Measurements from ENCODE around the gene PHC2. TPM values are rescaled to one million over a fixed set of nuclear protein-coding genes. Genes with fewer than 3 reads are reported as not detected.

The PHC2 gene
- total and polyA plus RNA-seq, 9 of the 15 experiments (the other 6 are each of a cell fraction or from before 2014, with no cell fraction given): 3.1 to 67.6 (median 34.6) TPM

DNA sequence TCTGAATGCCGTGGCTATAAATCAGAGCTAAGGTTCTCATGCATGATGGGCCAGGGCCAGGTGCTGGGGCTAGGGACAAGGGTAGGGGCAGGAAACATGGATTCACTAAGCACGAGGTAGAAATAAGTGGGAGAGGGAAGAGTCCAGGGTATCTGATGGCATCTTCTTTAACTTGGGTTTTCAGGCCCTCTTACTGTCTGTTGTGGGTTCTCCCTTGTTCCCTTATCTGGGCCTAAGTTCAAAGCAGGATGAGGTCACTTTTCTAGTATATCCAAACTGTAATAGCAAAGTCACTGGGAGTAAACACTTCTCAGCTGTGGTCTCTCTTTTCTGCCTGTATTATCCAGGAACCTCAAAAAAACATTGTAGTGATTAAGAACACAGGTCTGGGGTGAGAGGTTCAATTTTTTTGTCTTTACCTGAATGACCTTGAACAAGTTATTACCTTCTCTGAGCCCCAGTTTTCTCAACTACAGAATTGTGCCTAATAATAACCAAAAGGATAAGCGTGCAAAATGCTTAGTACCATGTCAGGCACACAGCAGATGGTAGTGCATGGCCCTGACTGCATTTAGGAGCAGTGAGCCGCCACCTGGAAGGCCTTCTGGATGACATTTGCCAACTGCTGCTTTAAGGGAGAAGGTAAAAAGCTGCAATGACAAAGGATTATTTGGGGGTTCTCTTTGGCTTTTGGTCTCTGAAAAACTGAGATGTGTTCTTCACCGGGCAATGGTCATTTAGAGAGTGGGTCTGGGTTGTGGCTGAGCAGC, 56.4 kb downstream of the PHC2 start:
- in situ Hi-C loops (cut with MboI): no loop called here
- H3K4me2 ChIP-seq (ENCODE audit: insufficient read depth, low read length): no peak overlapping the region
- CTCF ChIA-PET (ENCODE audit: low intra/inter-chr PET ratio): interaction anchor here (0.7 to 1.2 kb wide), 2 partner anchors 81 to 234 kb away, joined by 3 read pairs; no protein-coding TSS in a partner anchor
- TF ChIP-seq, protein P1, sequence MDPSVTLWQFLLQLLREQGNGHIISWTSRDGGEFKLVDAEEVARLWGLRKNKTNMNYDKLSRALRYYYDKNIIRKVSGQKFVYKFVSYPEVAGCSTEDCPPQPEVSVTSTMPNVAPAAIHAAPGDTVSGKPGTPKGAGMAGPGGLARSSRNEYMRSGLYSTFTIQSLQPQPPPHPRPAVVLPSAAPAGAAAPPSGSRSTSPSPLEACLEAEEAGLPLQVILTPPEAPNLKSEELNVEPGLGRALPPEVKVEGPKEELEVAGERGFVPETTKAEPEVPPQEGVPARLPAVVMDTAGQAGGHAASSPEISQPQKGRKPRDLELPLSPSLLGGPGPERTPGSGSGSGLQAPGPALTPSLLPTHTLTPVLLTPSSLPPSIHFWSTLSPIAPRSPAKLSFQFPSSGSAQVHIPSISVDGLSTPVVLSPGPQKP (CRISPR knock-in tag; IDR thresholded peaks at IDR 0.05): no peak
- TF ChIP-seq, protein P2, sequence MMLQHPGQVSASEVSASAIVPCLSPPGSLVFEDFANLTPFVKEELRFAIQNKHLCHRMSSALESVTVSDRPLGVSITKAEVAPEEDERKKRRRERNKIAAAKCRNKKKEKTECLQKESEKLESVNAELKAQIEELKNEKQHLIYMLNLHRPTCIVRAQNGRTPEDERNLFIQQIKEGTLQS (IDR thresholded peaks at IDR 0.05): peak; percentile 90
- TF ChIP-seq, protein P2 (CRISPR knock-in tag; conservative IDR thresholded peaks at IDR 0.05): peak; percentile 71
- peak; percentile 76 for TF ChIP-seq MEF2A (IDR thresholded peaks at IDR 0.05; ENCODE audit: control insufficient read depth, low read depth, low read length)
- TF ChIP-seq RCOR1 (IDR thresholded peaks at IDR 0.05; ENCODE audit: borderline replicate concordance in 1 of 2, low read depth in 2 of 2, low read length in 2 of 2): peak in 1 of 2 experiments; percentile 64; a peak in 1 of 4 replicates
- TF ChIP-seq RAD21 (CRISPR knock-in tag; conservative IDR thresholded peaks at IDR 0.05 in 1 of 2, IDR thresholded peaks at IDR 0.05 in 1 of 2): peak; percentile 9 to 26; a peak in 2 of 4 replicates
- no peak for TF ChIP-seq TAF15 (IDR thresholded peaks at IDR 0.05; ENCODE audit: low read depth, low read length)
- TF ChIP-seq ZNF282 (CRISPR knock-in tag; IDR thresholded peaks at IDR 0.05): no peak
- no peak for TF ChIP-seq ILK (tag; IDR thresholded peaks at IDR 0.05; ENCODE audit: borderline replicate concordance, low read depth)
- TF ChIP-seq, protein P3, sequence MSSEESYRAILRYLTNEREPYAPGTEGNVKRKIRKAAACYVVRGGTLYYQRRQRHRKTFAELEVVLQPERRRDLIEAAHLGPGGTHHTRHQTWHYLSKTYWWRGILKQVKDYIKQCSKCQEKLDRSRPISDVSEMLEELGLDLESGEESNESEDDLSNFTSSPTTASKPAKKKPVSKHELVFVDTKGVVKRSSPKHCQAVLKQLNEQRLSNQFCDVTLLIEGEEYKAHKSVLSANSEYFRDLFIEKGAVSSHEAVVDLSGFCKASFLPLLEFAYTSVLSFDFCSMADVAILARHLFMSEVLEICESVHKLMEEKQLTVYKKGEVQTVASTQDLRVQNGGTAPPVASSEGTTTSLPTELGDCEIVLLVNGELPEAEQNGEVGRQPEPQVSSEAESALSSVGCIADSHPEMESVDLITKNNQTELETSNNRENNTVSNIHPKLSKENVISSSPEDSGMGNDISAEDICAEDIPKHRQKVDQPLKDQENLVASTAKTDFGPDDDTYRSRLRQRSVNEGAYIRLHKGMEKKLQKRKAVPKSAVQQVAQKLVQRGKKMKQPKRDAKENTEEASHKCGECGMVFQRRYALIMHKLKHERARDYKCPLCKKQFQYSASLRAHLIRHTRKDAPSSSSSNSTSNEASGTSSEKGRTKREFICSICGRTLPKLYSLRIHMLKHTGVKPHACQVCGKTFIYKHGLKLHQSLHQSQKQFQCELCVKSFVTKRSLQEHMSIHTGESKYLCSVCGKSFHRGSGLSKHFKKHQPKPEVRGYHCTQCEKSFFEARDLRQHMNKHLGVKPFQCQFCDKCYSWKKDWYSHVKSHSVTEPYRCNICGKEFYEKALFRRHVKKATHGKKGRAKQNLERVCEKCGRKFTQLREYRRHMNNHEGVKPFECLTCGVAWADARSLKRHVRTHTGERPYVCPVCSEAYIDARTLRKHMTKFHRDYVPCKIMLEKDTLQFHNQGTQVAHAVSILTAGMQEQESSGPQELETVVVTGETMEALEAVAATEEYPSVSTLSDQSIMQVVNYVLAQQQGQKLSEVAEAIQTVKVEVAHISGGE (CRISPR knock-in tag; IDR thresholded peaks at IDR 0.05): peak in 1 of 3 experiments; percentile 58; a peak in 1 of 6 replicates
- TF ChIP-seq FOSL1 (tag; conservative IDR thresholded peaks at IDR 0.05): peak; percentile 71
- TF ChIP-seq, protein P4, sequence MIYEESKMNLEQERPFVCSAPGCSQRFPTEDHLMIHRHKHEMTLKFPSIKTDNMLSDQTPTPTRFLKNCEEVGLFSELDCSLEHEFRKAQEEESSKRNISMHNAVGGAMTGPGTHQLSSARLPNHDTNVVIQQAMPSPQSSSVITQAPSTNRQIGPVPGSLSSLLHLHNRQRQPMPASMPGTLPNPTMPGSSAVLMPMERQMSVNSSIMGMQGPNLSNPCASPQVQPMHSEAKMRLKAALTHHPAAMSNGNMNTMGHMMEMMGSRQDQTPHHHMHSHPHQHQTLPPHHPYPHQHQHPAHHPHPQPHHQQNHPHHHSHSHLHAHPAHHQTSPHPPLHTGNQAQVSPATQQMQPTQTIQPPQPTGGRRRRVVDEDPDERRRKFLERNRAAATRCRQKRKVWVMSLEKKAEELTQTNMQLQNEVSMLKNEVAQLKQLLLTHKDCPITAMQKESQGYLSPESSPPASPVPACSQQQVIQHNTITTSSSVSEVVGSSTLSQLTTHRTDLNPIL (CRISPR knock-in tag; IDR thresholded peaks at IDR 0.05): no peak

More for the DNA sequence above, 56.4 kb downstream of the PHC2 start:
- intact Hi-C loops (cut with micrococcal nuclease): loop anchor here (5.0 kb wide), 2 partner anchors 83 to 98 kb away; partner anchors contain the start of gene ZSCAN20
- Histone ChIP-seq H3K36me3 (ENCODE audit: control insufficient read depth, insufficient read depth, low read length) (no peaks in the 10 kb centered on the region), H3K27ac (ENCODE audit: extremely low read depth, low read depth, low read length) (peak overlapping the region; percentile 9; the same call in 1 of the 3 replicates), H3K9ac (ENCODE audit: insufficient read depth in 1 of 2, low read depth in 2 of 2, low read length in 2 of 2) (no peak overlapping the region), H3K4me3 (no peak overlapping the region), H3K9me3 (replicated peaks; ENCODE audit: control insufficient read depth, insufficient read depth, low read depth, low read length) (no peaks in the 10 kb centered on the region), H4K20me1 (replicated peaks; ENCODE audit: control insufficient read depth, insufficient read depth, low read length) (peaks cover 11% of the 10 kb centered on the region), H3K9me1 (ENCODE audit: control insufficient read depth, insufficient read depth, low read length) (no peaks in the 10 kb centered on the region), H3K27me3 (ENCODE audit: control insufficient read depth in 2 of 2, insufficient read depth in 2 of 2, low read length in 2 of 2) (peaks cover 18 to 33% of the 10 kb centered on the region in 2 experiments), H2AFZ (ENCODE audit: low read depth, low read length) (no peak overlapping the region), H3K4me1 (replicated peaks in 1 of 2; ENCODE audit: control insufficient read depth in 2 of 2, insufficient read depth in 2 of 2, low read length in 2 of 2) (peaks cover 4 to 10% of the 10 kb centered on the region in 2 experiments), H3K79me2 (ENCODE audit: control insufficient read depth, insufficient read depth, low read length) (no peaks in the 10 kb centered on the region)
- ATAC-seq (peak; percentile 81), FAIRE-seq (peak; percentile 61), DNase-seq (ENCODE audit: extremely low read depth in 1 of 4, low spot score in 3 of 4) (peak; percentile 31 to 58 (median 44))
- POLR2A ChIA-PET: interaction anchor here (0.5 kb wide), 2 partner anchors 58 to 248 kb away, joined by 3 to 4 read pairs; no protein-coding TSS in a partner anchor
- BruUV-seq (replicated peaks): no TSS peak
- WGBS (ENCODE audit: insufficient coverage, low coverage, missing lambda C conversion rate): 17% methylated on average over 5 of the region's 5 CpGs

Data from K562 (cell line).